Mesendoderm (in vitro differentiated cells): ENCODE results near the gene NIPBL.
"Not testable (repeated sequence)": the region's sequence is repeated elsewhere in the genome, so short reads cannot be mapped to it uniquely, and the experiment has no call there.

Experiments
- DNase-seq: peaks from one replicate; pipeline ENCODE4 v3.0.0; 2013
- H2AK5ac ChIP-seq: 2 replicates; pipeline ENCODE4 v1.6.1; 2013; ENCODE audit warnings: low read length, inconsistent platforms
- H2BK120ac ChIP-seq: 2 replicates; pipeline ENCODE4 v1.6.1; 2013; ENCODE audit warnings: low read depth, mild to moderate bottlenecking, low read length, moderate library complexity, mixed read lengths
- H2BK15ac ChIP-seq: replicated peaks from 2 replicates; pipeline ENCODE4 v1.6.1; 2013; ENCODE audit warnings: low read depth, mild to moderate bottlenecking, moderate library complexity
- H2BK5ac ChIP-seq: 2 replicates; pipeline ENCODE4 v1.6.1; 2013; ENCODE audit warnings: low read length, inconsistent platforms
- H3K18ac ChIP-seq: 2 replicates; pipeline ENCODE4 v1.6.1; 2013; ENCODE audit warnings: mild to moderate bottlenecking, low read length, mixed read lengths
- H3K23ac ChIP-seq: one replicate; pipeline ENCODE4 v1.6.1; 2013; ENCODE audit warnings: low read length
- H3K27ac ChIP-seq: 2 replicates; pipeline ENCODE4 v1.5.1; 2013; ENCODE audit warnings: low read depth, mild to moderate bottlenecking, inconsistent platforms, low read length, moderate library complexity
- H3K27me3 ChIP-seq: 2 replicates; pipeline ENCODE4 v1.6.1; 2013; ENCODE audit warnings: low read length, control low read depth, mild to moderate bottlenecking, inconsistent platforms; ENCODE audit not compliant: insufficient read depth, poor library complexity
- H3K36me3 ChIP-seq: 2 replicates; pipeline ENCODE4 v1.6.1; 2013; ENCODE audit warnings: low read length, inconsistent platforms; ENCODE audit not compliant: control insufficient read depth, insufficient read depth
- H3K4ac ChIP-seq: one replicate; pipeline ENCODE4 v1.6.1; 2013; ENCODE audit warnings: low read depth, mild to moderate bottlenecking, low read length, moderate library complexity
- H3K4me1 ChIP-seq: 2 replicates; pipeline ENCODE4 v1.6.1; 2013; ENCODE audit warnings: low read depth, low read length, inconsistent platforms; ENCODE audit not compliant: control insufficient read depth
- H3K4me2 ChIP-seq: 2 replicates; pipeline ENCODE4 v1.6.1; 2013; ENCODE audit warnings: low read length
- H3K4me3 ChIP-seq: 2 replicates; pipeline ENCODE4 v1.5.1; 2013; ENCODE audit warnings: mild to moderate bottlenecking, low read length
- H3K56ac ChIP-seq: one replicate; pipeline ENCODE4 v1.6.1; 2013; ENCODE audit warnings: low read length
- H3K79me1 ChIP-seq: 2 replicates; pipeline ENCODE4 v1.6.1; 2013; ENCODE audit warnings: low read length, inconsistent platforms
- H3K79me2 ChIP-seq: 2 replicates; pipeline ENCODE4 v1.6.1; 2013; ENCODE audit warnings: mild to moderate bottlenecking, low read length; ENCODE audit not compliant: control insufficient read depth, insufficient read depth
- H3K9ac ChIP-seq: 2 replicates; pipeline ENCODE4 v1.6.1; 2013; ENCODE audit warnings: low read length, inconsistent platforms
- H4K5ac ChIP-seq: one replicate; pipeline ENCODE4 v1.6.1; 2013; ENCODE audit warnings: low read length
- H4K8ac ChIP-seq: one replicate; pipeline ENCODE4 v1.6.1; 2013; ENCODE audit warnings: low read depth, mild to moderate bottlenecking, control low read depth, low read length, moderate library complexity
- WGBS: extraction: QIAGEN DNeasy Blood & Tissue Kit; methylation state at CpG from one replicate; pipeline ENCODE4 v1.1.7; 2013; ENCODE audit warnings: low lambda C conversion rate, missing lambda C conversion rate; ENCODE audit not compliant: insufficient coverage; ENCODE audit errors: extremely low coverage; 5-methylcytosine and 5-hydroxymethylcytosine counted together

NIPBL gene

DNA sequence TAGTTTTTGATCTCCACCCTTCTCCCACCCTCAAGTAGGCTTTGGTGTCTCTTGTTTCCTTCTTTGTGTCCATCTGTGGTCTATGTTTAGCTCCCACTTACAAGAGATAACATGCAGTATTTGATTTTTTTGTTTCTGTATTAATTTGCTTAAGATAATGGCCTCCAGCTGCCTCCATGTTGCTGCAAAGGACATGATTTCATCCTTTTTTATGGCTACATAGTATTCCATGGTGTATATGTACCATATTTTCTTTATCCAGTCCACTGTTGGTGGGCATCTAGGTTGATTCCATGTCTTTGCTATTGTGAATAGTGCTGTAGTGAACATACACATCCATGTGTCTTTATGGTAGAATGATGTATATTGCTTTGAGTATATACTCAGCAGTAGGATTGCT is 24.5 kb downstream of the NIPBL start:
- H2BK120ac ChIP-seq, H2BK5ac ChIP-seq, H3K4ac ChIP-seq, H3K18ac ChIP-seq, H3K27me3 ChIP-seq, H3K79me1 ChIP-seq, H3K9ac ChIP-seq, H3K56ac ChIP-seq, H3K27ac ChIP-seq, H2BK15ac ChIP-seq, DNase-seq, H3K23ac ChIP-seq, H4K5ac ChIP-seq, H3K4me1 ChIP-seq, H3K4me3 ChIP-seq, H2AK5ac ChIP-seq, H3K36me3 ChIP-seq, H3K4me2 ChIP-seq, H4K8ac ChIP-seq: not testable (repeated sequence)
- peaks cover 56% of the 10 kb centered on the region for H3K79me2 ChIP-seq

DNA sequence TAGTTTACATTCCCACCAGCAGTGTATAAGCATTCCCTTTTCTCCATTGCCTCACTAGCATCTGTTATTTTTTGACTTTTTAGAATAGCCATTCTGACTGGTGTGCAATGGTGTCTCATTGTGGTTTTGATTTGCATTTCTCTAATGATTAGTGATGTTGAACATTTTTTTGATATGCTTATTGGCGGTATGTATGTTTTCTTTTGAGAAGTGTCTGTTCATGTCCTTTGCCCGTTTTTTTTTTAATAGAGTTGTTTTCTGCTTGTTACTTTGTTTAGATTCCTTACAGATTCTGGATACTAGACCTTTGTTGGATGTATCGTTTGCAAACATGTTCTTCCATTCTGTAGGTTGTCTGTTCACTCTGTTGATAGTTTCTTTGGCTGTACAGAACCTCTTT is 25.3 kb downstream of the NIPBL start:
- no peak overlapping the region for H2BK15ac ChIP-seq
- no peak overlapping the region for H4K5ac ChIP-seq
- no peaks in the 10 kb centered on the region for H3K36me3 ChIP-seq
- H2AK5ac ChIP-seq: no peak overlapping the region
- no peak for DNase-seq
- H3K79me1 ChIP-seq: peaks cover 7% of the 10 kb centered on the region
- no peaks in the 10 kb centered on the region for H3K27me3 ChIP-seq
- no peak overlapping the region for H3K4me3 ChIP-seq
- H3K9ac ChIP-seq: no peak overlapping the region
- H3K4me1 ChIP-seq: no peaks in the 10 kb centered on the region
- no peak overlapping the region for H3K18ac ChIP-seq
- H3K79me2 ChIP-seq: peaks cover 51% of the 10 kb centered on the region
- H2BK120ac ChIP-seq: no peak overlapping the region
- H3K23ac ChIP-seq: no peak overlapping the region
- H3K4me2 ChIP-seq: no peak overlapping the region
- no peak overlapping the region for H3K27ac ChIP-seq
- H3K56ac ChIP-seq: no peak overlapping the region
- H3K4ac ChIP-seq: no peak overlapping the region
- H4K8ac ChIP-seq: no peak overlapping the region
- WGBS: no CpG with 5 or more reads among the region's 3 CpGs
- no peak overlapping the region for H2BK5ac ChIP-seq

DNA sequence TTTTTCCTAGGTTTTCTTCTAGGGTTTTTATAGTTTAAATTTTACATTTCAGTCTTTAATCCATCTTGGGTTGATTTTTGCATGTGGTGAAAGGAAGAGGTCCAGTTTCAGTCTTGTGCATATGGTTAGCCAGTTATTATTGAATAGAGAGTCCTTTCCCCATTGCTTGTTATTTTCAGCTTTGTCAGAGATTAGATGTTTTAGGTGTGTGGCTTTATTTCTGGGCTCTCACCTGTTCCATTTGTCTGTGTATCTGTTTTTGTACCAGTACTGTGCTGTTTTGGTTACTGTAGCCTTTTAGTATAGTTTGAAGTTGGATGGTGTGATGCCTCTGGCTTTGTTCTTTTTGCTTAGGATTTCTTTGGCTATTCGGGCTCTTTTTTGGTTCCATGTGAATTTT is 25.8 kb downstream of the NIPBL start:
- WGBS: no CpG with 5 or more reads among the region's 1 CpG
- H2BK5ac ChIP-seq: no peak overlapping the region

DNA sequence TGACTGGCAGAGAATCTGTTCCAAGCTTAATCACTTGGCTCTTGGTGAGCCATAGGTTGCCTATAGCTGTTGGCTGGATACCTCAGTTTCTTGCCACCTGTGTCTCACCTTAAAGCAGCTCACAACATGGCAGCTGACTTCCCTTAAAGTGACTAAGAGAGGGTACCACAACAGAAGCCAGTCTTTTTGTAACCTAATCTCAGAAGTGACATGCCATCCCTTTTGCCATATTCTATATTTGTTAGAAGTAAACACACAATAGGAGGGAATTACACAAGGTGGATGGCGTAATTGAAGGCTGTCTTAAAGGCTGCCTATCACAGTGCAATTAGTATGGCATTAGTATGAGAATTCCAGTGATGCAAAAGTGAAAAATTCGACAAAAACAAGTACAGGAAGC is 28.1 kb downstream of the NIPBL start:
- Histone ChIP-seq H3K23ac (no peak overlapping the region), H2BK15ac (no peak overlapping the region), H3K27ac (no peak overlapping the region), H4K5ac (no peak overlapping the region), H3K4me3 (no peak overlapping the region), H3K79me2 (peaks cover 46% of the 10 kb centered on the region), H2AK5ac (no peak overlapping the region), H3K9ac (no peak overlapping the region), H3K4me2 (no peak overlapping the region), H3K56ac (no peak overlapping the region), H2BK120ac (no peak overlapping the region), H3K27me3 (no peaks in the 10 kb centered on the region), H3K79me1 (peaks cover 10% of the 10 kb centered on the region), H3K4me1 (no peaks in the 10 kb centered on the region), H3K36me3 (no peaks in the 10 kb centered on the region), H3K18ac (no peak overlapping the region), H3K4ac (no peak overlapping the region), H4K8ac (no peak overlapping the region), H2BK5ac (no peak overlapping the region)
- WGBS: no CpG with 5 or more reads among the region's 2 CpGs
- no peak for DNase-seq

More for the DNA sequence above, 25.8 kb downstream of the NIPBL start:
- H3K23ac ChIP-seq: no peak overlapping the region
- no peak overlapping the region for H3K4me2 ChIP-seq
- no peak for DNase-seq
- H3K56ac ChIP-seq: no peak overlapping the region
- no peaks in the 10 kb centered on the region for H3K36me3 ChIP-seq
- no peak overlapping the region for H3K27ac ChIP-seq
- no peak overlapping the region for H3K18ac ChIP-seq
- no peak overlapping the region for H3K4me3 ChIP-seq
- no peaks in the 10 kb centered on the region for H3K4me1 ChIP-seq
- H2BK15ac ChIP-seq: no peak overlapping the region
- H2AK5ac ChIP-seq: no peak overlapping the region
- H3K27me3 ChIP-seq: no peaks in the 10 kb centered on the region
- no peak overlapping the region for H4K8ac ChIP-seq
- no peak overlapping the region for H3K9ac ChIP-seq
- H3K79me1 ChIP-seq: peaks cover 8% of the 10 kb centered on the region
- H4K5ac ChIP-seq: no peak overlapping the region
- no peak overlapping the region for H3K4ac ChIP-seq
- no peak overlapping the region for H2BK120ac ChIP-seq
- peaks cover 50% of the 10 kb centered on the region for H3K79me2 ChIP-seq

DNA sequence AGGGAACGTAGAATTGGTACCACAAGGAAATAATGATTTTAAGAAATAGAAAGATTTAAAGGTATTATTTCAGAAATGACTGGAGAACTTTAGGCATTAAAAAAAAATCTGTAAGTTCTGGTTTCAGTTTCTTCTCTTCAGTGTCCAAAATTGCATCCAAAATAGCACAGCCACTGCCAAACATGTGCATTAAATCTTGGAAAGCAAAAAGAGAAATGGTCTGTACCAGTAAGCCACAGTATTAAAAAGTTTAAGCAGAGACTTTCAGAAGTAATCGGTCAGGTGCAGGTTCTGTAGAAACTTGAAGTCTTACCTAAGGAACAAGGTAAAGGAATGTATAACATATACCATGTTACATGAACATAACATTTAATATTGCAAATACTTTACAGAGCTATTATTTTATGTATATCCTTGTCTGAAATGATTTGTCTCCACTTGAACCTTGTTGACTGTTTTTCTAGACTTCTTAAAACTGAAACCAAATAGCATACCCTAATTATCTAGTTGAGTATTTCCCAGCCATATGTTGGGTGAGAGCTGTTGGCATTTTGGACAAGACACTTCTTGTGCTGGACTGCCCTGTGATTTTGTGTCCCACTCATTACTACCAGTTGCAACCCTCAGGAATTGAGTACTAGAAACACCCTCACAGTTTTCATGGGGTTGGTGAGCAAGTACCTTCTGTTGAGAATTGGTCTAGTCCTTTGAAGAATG is 32.1 kb downstream of the NIPBL start:
- WGBS: 100% methylated on average over 1 of the region's 2 CpGs
- no peak overlapping the region for H2BK5ac ChIP-seq
- H3K79me2 ChIP-seq: peaks cover 26% of the 10 kb centered on the region
- no peak overlapping the region for H3K56ac ChIP-seq
- DNase-seq: no peak
- no peaks in the 10 kb centered on the region for H3K27me3 ChIP-seq
- H3K9ac ChIP-seq: no peak overlapping the region
- no peak overlapping the region for H4K5ac ChIP-seq
- H3K18ac ChIP-seq: no peak overlapping the region
- no peak overlapping the region for H2BK120ac ChIP-seq
- no peaks in the 10 kb centered on the region for H3K4me1 ChIP-seq
- no peak overlapping the region for H3K4me2 ChIP-seq
- no peak overlapping the region for H3K4ac ChIP-seq
- no peak overlapping the region for H3K23ac ChIP-seq
- no peak overlapping the region for H3K27ac ChIP-seq
- H3K79me1 ChIP-seq: peaks cover 10% of the 10 kb centered on the region
- no peak overlapping the region for H3K4me3 ChIP-seq
- H3K36me3 ChIP-seq: no peaks in the 10 kb centered on the region
- H2AK5ac ChIP-seq: no peak overlapping the region
- no peak overlapping the region for H4K8ac ChIP-seq
- no peak overlapping the region for H2BK15ac ChIP-seq

DNA sequence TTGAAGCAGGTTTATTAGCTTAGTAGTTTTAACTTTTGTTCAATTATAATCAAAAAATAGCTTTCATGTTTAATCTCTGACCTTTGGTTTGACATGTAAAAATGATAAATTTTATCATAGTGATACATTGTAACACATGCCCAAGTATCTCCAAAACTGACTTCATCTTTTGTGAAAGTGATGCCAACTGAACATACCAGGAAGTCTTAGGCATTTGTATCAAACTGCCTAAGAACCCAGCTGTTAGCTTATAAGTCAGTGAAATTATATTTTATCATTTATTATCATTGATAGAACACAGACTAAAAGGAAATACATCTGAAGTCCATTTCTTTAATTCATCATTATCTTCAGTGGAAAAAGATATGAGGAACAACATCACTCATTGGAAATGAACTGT is 39.1 kb downstream of the NIPBL start:
- H2BK15ac ChIP-seq: no peak overlapping the region
- H3K4ac ChIP-seq: no peak overlapping the region
- no peak overlapping the region for H3K23ac ChIP-seq
- no peak overlapping the region for H4K8ac ChIP-seq
- H3K4me3 ChIP-seq: no peak overlapping the region
- no peak overlapping the region for H3K27ac ChIP-seq
- no peak overlapping the region for H2AK5ac ChIP-seq
- peaks cover 5% of the 10 kb centered on the region for H3K79me1 ChIP-seq
- no peaks in the 10 kb centered on the region for H3K4me1 ChIP-seq
- no peak overlapping the region for H3K18ac ChIP-seq
- no peaks in the 10 kb centered on the region for H3K27me3 ChIP-seq
- H3K9ac ChIP-seq: no peak overlapping the region
- H4K5ac ChIP-seq: no peak overlapping the region
- no peak overlapping the region for H2BK120ac ChIP-seq
- no peak for DNase-seq
- H3K79me2 ChIP-seq: peaks cover 13% of the 10 kb centered on the region
- H3K36me3 ChIP-seq: no peaks in the 10 kb centered on the region
- no peak overlapping the region for H2BK5ac ChIP-seq
- no peak overlapping the region for H3K56ac ChIP-seq
- H3K4me2 ChIP-seq: no peak overlapping the region
